ENCODE data around the gene PCED1B.
"Not testable (repeated sequence)": the region's sequence is repeated elsewhere in the genome, so short reads cannot be mapped to it uniquely, and the experiment has no call there.

GRCh38 chr12:47117305-47117704, 37.9 kb downstream of the PCED1B start:
- not testable (repeated sequence) for TF ChIP-seq POLR2AphosphoS5 (IDR thresholded peaks at IDR 0.05; ENCODE audit: low read depth, low read length); CTCF (IDR thresholded peaks at IDR 0.05 in 2 of 3, conservative IDR thresholded peaks at IDR 0.05 in 1 of 3; ENCODE audit: borderline replicate concordance in 1 of 3, insufficient read depth in 1 of 3, low read depth in 2 of 3, low read length in 2 of 3); MAX (IDR thresholded peaks at IDR 0.05); SRF (IDR thresholded peaks at IDR 0.05; ENCODE audit: low read depth); SP1 (IDR thresholded peaks at IDR 0.05; ENCODE audit: low read depth); ELF1 (IDR thresholded peaks at IDR 0.05; ENCODE audit: borderline replicate concordance, low read depth); POLR2A (IDR thresholded peaks at IDR 0.05; ENCODE audit: borderline replicate concordance, extremely low read depth, insufficient read depth, insufficient read length)

Data from HCT116 (cell line).